Thymus (tissue), 11 donors: ENCODE measurements around the gene TRAPPC3. TPM values are rescaled to one million over a fixed set of nuclear protein-coding genes. Genes with fewer than 3 reads are reported as not detected.

Experiments used
- DNase-seq, 9 donors: peaks; one replicate each; pipeline ENCODE4 v3.0.0-alpha.2; 2013; ENCODE audit warnings: low spot score in 9 of 9, low read depth in 6 of 9, missing footprints in 1 of 9
- H3K27ac ChIP-seq, 2 donors: one replicate each; pipeline ENCODE4 v1.5.1; 2013; ENCODE audit warnings: control low read depth in 1 of 2, low read depth in 1 of 2, low read length in 1 of 2, mild to moderate bottlenecking in 1 of 2, moderate library complexity in 1 of 2
- H3K27me3 ChIP-seq, 2 donors: one replicate each; pipeline ENCODE4 v1.5.1; 2013; ENCODE audit warnings: low read length in 1 of 2; ENCODE audit not compliant: control insufficient read depth in 2 of 2, insufficient read depth in 1 of 2
- H3K36me3 ChIP-seq, 2 donors: one replicate each; pipeline ENCODE4 v1.5.1; 2013; ENCODE audit warnings: low read length in 1 of 2, mild to moderate bottlenecking in 1 of 2, moderate library complexity in 1 of 2; ENCODE audit not compliant: control insufficient read depth in 2 of 2, insufficient read depth in 2 of 2
- H3K4me1 ChIP-seq, 2 donors: one replicate each; pipeline ENCODE4 v1.5.1; 2013; ENCODE audit warnings: low read length in 2 of 2; ENCODE audit not compliant: control insufficient read depth in 2 of 2, insufficient read depth in 2 of 2
- H3K4me3 ChIP-seq, 2 donors: one replicate each; pipeline ENCODE4 v1.5.1; 2013; ENCODE audit warnings: low read length in 2 of 2, control low read depth in 1 of 2, mild to moderate bottlenecking in 1 of 2
- H3K9me3 ChIP-seq, 2 donors: one replicate each; pipeline ENCODE4 v1.5.1; 2013; ENCODE audit warnings: low read length in 1 of 2, mild to moderate bottlenecking in 1 of 2; ENCODE audit not compliant: control insufficient read depth in 2 of 2, insufficient read depth in 1 of 2
- WGBS: extraction: QIAGEN DNeasy Blood & Tissue Kit; methylation state at CpG from one replicate; pipeline ENCODE4 v1.1.7; 2013; 5-methylcytosine and 5-hydroxymethylcytosine counted together
- polyA plus RNA-seq: library from polyadenylated mRNA; stranded (reverse); fragments of 200-250 nt; gene quantifications from one replicate; pipeline ENCODE4 v1.2.3, GENCODE V29; 2013
- total RNA-seq: library from RNA; stranded (reverse); fragments of 120-200 nt; gene quantifications from one replicate; pipeline ENCODE4 v1.2.4, GENCODE V29; 2013
- donor health status: healthy.

The TRAPPC3 gene
- total and polyA plus RNA-seq, 2 donors, result 73.6 to 77.7 TPM

DNA sequence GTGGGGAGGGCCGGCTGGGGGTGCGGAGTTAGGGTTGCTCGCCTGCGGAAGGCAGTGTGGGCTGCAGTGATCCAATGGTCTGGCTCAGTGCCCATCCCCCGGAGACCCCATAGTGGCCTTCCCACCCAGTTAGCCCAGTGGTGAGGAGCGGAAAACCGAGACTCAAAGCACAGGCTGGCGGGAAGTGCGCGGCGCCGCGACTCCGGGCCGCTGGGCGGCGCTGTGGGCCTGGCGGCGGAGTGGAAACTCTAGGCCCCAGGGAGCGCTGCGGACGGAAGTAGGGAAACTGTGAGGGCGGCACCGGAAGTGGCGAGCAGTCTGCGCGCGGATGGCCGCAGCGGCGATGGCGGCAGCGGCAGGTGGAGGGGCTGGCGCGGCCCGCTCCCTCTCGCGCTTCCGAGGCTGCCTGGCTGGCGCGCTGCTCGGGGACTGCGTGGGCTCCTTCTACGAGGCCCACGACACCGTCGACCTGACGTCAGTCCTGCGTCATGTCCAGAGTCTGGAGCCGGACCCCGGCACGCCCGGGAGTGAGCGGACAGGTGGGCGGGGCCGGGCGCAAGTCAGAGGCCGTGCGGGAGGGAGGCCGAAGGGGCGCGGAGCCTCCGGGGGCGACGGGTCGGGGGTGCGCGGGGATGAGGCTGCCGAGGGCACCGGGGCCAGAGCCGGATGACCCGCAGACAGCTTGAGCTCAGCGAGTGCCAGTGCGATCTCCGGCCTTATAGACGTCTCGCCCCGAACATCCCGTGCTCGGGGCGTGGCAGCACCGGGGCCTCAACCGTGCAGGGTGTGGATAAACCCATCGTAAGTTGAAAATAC, 60.5 kb downstream of the TRAPPC3 start, which contains the start of gene ADPRS:
Gene ADPRS (plus strand): TSS at position 316 of the 816 bp plus-strand sequence. CDS start 13 bp downstream, at position 329.
- WGBS, result under 1% methylated on average over 84 of the region's 84 CpGs
- Histone ChIP-seq H3K4me1 (peaks cover 11 to 15% of the 10 kb centered on the region in 2 donors), H3K9me3 (no peaks in the 10 kb centered on the region), H3K27ac (peak within 1 kb of the TSS; percentile 49 to 86), H3K36me3 (peaks cover 27 to 29% of the 10 kb centered on the region in 2 donors), H3K4me3 (peak within 1 kb of the TSS; percentile 69 to 93), H3K27me3 (peaks cover 6 to 22% of the 10 kb centered on the region in 2 donors)
- DNase-seq, result peak; percentile 72 to 93 (median 83)

- peaks cover 8 to 27% of the 10 kb centered on the region in 2 donors for H3K27me3 ChIP-seq
- peaks cover 13% of the 10 kb centered on the region in 2 donors for H3K4me1 ChIP-seq
- no peaks in the 10 kb centered on the region for H3K9me3 ChIP-seq
- 35% methylated on average over 8 of the region's 8 CpGs for WGBS
- H3K4me3 ChIP-seq, result peak overlapping the region; percentile 69 to 93
- peaks cover 22 to 23% of the 10 kb centered on the region in 2 donors for H3K36me3 ChIP-seq
- peak overlapping the region in 1 of 2 donors; percentile 32 for H3K27ac ChIP-seq
- DNase-seq, result no peak
These were observed 61.1 kb downstream of the TRAPPC3 start for GRCh38 chr1:36088265-36088576.

- peaks cover 13% of the 10 kb centered on the region in 2 donors for H3K4me1 ChIP-seq
These were observed 61.8 kb downstream of the TRAPPC3 start for GRCh38 chr1:36087233-36088123.

More at GRCh38 chr1:36087233-36088123, 61.8 kb downstream of the TRAPPC3 start:
- DNase-seq, result no peak
- no peak overlapping the region for H3K4me3 ChIP-seq
- peaks cover 8 to 33% of the 10 kb centered on the region in 2 donors for H3K27me3 ChIP-seq
- H3K36me3 ChIP-seq, result peaks cover 14 to 15% of the 10 kb centered on the region in 2 donors
- no peaks in the 10 kb centered on the region for H3K9me3 ChIP-seq
- 97% methylated on average over 31 of the region's 31 CpGs for WGBS
- no peak overlapping the region for H3K27ac ChIP-seq

Other genes with a start within 250 kb of the TRAPPC3 start
- gene AGO3, start 218.4 kb downstream of the TRAPPC3 start, total RNA-seq, result 16.5 TPM
- 4.1 TPM for gene AGO3, start 218.4 kb downstream of the TRAPPC3 start, polyA plus RNA-seq
- 1.8 TPM for gene TEKT2, start 65.4 kb downstream of the TRAPPC3 start, total RNA-seq
- gene TEKT2, start 65.4 kb downstream of the TRAPPC3 start, polyA plus RNA-seq, result 1.5 TPM
- 32.2 TPM for gene ADPRS, start 60.6 kb downstream of the TRAPPC3 start, total RNA-seq
- 30.4 TPM for gene ADPRS, start 60.6 kb downstream of the TRAPPC3 start, polyA plus RNA-seq
- 11.5 TPM for gene COL8A2, start 24.3 kb downstream of the TRAPPC3 start, total RNA-seq
- 6.7 TPM for gene COL8A2, start 24.3 kb downstream of the TRAPPC3 start, polyA plus RNA-seq
- gene MAP7D1, start 6.7 kb upstream of the TRAPPC3 start, total RNA-seq, result 31.9 TPM
- gene MAP7D1, start 6.7 kb upstream of the TRAPPC3 start, polyA plus RNA-seq, result 68.6 TPM
- gene THRAP3, start 75.0 kb upstream of the TRAPPC3 start, total RNA-seq, result 80.9 TPM
- 47.6 TPM for gene THRAP3, start 75.0 kb upstream of the TRAPPC3 start, polyA plus RNA-seq
- 1.3 TPM for gene SH3D21, start 156.9 kb upstream of the TRAPPC3 start, total RNA-seq
- 6.0 TPM for gene SH3D21, start 156.9 kb upstream of the TRAPPC3 start, polyA plus RNA-seq
- 15.5 TPM for gene EVA1B, start 174.2 kb upstream of the TRAPPC3 start, total RNA-seq
- 11.2 TPM for gene EVA1B, start 174.2 kb upstream of the TRAPPC3 start, polyA plus RNA-seq
- gene STK40, start 236.4 kb upstream of the TRAPPC3 start, total RNA-seq, result 17.6 TPM
- gene STK40, start 236.4 kb upstream of the TRAPPC3 start, polyA plus RNA-seq, result 20.7 TPM
- 14.2 TPM for gene LSM10, start 248.4 kb upstream of the TRAPPC3 start, total RNA-seq
- gene LSM10, start 248.4 kb upstream of the TRAPPC3 start, polyA plus RNA-seq, result 44.2 TPM